Suprapubic skin (tissue), 4 donors: ENCODE measurements around the gene RPS3. TPM values are rescaled to one million over a fixed set of nuclear protein-coding genes. Genes with fewer than 3 reads are reported as not detected.
A peak's percentile ranks its signal among the peaks of the same experiment; 100 is the strongest.

Experiments
- DNase-seq, 2 donors: peaks; one replicate each; pipeline ENCODE4 v3.0.0-alpha.2; 2019; ENCODE audit warnings: low spot score in 2 of 2
- H3K27ac ChIP-seq: fragments of 200-600 bp; sonication (generic); one replicate; pipeline ENCODE4 v1.5.1; 2019
- H3K27me3 ChIP-seq: fragments of 200-600 bp; sonication (generic); one replicate; pipeline ENCODE4 v1.5.1; 2019
- H3K36me3 ChIP-seq: fragments of 200-600 bp; sonication (generic); one replicate; pipeline ENCODE4 v1.5.1; 2019
- H3K4me1 ChIP-seq: fragments of 200-600 bp; sonication (generic); one replicate; pipeline ENCODE4 v1.5.1; 2019
- H3K4me3 ChIP-seq: fragments of 200-600 bp; sonication (generic); one replicate; pipeline ENCODE4 v1.5.1; 2019; ENCODE audit warnings: mild to moderate bottlenecking
- H3K9me3 ChIP-seq: fragments of 200-600 bp; sonication (generic); one replicate; pipeline ENCODE4 v1.5.1; 2019
- EP300 ChIP-seq: sonication (generic); formaldehyde crosslinking; IDR thresholded peaks from one replicate; pipeline ENCODE4 v1.6.1; 2017; ENCODE audit warnings: antibody characterized with exemption
- POLR2A ChIP-seq, 2 donors: fragments of 450-650 bp; IDR thresholded peaks; one replicate each; pipeline ENCODE4 v1.6.1; 2017; ENCODE audit warnings: antibody characterized with exemption in 2 of 2, mild to moderate bottlenecking in 2 of 2, moderate library complexity in 2 of 2
- POLR2AphosphoS5 ChIP-seq, 3 donors: sonication (generic); formaldehyde crosslinking; IDR thresholded peaks; one replicate each; pipeline ENCODE4 v1.6.1; 2017; ENCODE audit warnings: antibody characterized with exemption in 3 of 3
- WGBS: methylation state at CpG from one replicate; pipeline ENCODE4 v1.1.5; 2018; 5-methylcytosine and 5-hydroxymethylcytosine counted together
- total RNA-seq, 4 donors: library from RNA; depleted of rRNA; stranded (reverse); fragments of >200 nt; gene quantifications; one replicate each; pipeline ENCODE4 v1.1.0, GENCODE V29; 2016
- TF ChIP-seq, protein P1 (sequence below), 2 donors: fragments of 200-600 bp in 1 of 2; fragments of 450-650 bp in 1 of 2; sonication (generic) in 1 of 2; IDR thresholded peaks; one replicate each; pipeline ENCODE4 v1.5.1; 2016 to 2019; ENCODE audit warnings: antibody characterized with exemption in 2 of 2, mild to moderate bottlenecking in 1 of 2, moderate library complexity in 1 of 2

The RPS3 gene
- total RNA-seq, 4 donors from 2014 or later = 851 to 2,162 (median 1,899) TPM

DNA sequence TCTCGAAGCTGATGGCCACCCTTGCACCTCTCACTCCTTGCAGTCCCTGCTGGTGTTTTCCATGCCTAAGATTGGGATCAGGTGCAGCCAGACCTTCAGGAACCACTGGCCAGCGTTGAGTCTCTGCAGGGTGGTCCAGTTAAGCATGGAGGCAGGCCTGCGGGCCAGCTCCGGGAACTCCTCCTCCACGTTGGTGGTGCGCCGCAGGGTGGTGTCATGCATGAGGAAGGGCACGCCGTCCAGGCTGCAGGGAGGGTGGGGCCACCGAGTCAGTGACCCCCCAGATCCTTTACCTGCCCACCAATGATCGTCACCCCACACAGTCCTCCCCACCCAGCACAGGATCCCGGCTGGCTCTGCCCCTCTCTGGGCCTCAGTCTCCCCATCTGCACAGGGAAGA lies 43.7 kb downstream of the RPS3 start:
- WGBS = 76% methylated on average over 6 of the region's 12 CpGs
- Histone ChIP-seq H3K4me3 (no peak overlapping the region), H3K4me1 (peaks cover 5% of the 10 kb centered on the region), H3K27me3 (no peaks in the 10 kb centered on the region), H3K9me3 (no peaks in the 10 kb centered on the region), H3K27ac (no peak overlapping the region), H3K36me3 (no peaks in the 10 kb centered on the region)
- no peak for DNase-seq
- TF ChIP-seq, protein P1, sequence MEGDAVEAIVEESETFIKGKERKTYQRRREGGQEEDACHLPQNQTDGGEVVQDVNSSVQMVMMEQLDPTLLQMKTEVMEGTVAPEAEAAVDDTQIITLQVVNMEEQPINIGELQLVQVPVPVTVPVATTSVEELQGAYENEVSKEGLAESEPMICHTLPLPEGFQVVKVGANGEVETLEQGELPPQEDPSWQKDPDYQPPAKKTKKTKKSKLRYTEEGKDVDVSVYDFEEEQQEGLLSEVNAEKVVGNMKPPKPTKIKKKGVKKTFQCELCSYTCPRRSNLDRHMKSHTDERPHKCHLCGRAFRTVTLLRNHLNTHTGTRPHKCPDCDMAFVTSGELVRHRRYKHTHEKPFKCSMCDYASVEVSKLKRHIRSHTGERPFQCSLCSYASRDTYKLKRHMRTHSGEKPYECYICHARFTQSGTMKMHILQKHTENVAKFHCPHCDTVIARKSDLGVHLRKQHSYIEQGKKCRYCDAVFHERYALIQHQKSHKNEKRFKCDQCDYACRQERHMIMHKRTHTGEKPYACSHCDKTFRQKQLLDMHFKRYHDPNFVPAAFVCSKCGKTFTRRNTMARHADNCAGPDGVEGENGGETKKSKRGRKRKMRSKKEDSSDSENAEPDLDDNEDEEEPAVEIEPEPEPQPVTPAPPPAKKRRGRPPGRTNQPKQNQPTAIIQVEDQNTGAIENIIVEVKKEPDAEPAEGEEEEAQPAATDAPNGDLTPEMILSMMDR (IDR thresholded peaks at IDR 0.05) = no peak
- TF ChIP-seq EP300 (no peak), POLR2A (IDR thresholded peaks at IDR 0.05) (no peak), POLR2AphosphoS5 (IDR thresholded peaks at IDR 0.05) (no peak)

DNA sequence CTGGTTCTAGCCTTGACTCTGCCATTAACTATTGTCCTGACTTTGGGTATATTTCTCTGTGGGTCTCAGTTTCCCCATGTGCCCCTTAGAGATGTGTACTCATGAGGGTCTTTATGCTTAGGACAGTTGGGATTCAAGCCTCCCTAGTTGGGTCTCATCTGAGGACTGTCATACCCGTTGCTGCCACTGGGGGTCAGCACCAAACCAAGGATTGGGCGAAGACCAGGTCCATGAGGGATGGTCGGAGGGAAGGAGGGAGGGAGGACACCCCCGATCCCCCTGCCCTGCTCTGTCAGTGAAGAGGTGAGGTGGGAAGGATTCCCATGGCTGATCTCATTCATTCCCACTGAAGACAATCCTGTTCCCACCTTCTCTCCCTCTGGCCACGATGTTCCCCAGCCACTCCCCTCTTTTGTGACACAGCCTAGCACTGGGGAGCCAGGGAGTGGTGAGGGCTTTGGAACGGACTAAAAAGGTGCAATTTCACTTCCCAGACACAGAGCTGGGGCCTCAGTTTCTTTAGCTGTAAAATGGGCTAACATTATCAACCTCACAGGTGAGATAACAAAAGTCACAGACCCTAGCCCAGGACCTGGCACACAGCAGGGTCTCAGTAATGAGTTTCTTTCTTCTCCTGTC lies 46.1 kb downstream of the RPS3 start:
- TF ChIP-seq POLR2A (IDR thresholded peaks at IDR 0.05) (no peak), POLR2AphosphoS5 (IDR thresholded peaks at IDR 0.05) (no peak), EP300 (no peak)
- TF ChIP-seq, protein P1 (IDR thresholded peaks at IDR 0.05) = peak; percentile 91 to 95
- 6% methylated on average over 5 of the region's 6 CpGs for WGBS
- peaks cover 8% of the 10 kb centered on the region for H3K4me1 ChIP-seq
- H3K27ac ChIP-seq = no peak overlapping the region
- no peak overlapping the region for H3K4me3 ChIP-seq
- H3K27me3 ChIP-seq = no peaks in the 10 kb centered on the region
- peak in 1 of 2 donors; percentile 80 for DNase-seq
- no peaks in the 10 kb centered on the region for H3K9me3 ChIP-seq
- no peaks in the 10 kb centered on the region for H3K36me3 ChIP-seq

DNA sequence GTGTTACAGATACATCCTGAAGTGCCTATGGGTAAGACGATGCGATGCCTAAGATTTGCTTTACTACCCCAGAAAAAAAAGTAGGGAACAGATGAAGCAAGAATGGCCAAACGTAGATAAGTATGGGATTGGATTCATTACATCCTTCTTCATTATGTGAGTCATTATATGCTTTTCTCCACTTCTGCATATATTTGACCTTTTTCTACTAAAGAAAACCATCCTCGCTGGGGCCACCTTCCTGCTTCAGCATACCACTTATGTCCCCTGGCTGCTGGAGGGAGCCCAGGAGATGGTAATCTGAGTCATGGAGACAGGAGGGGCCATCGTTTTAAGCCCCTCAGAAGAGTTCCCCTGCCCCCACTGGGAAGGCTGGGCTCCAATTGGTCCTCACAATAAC lies 48.1 kb downstream of the RPS3 start:
- Histone ChIP-seq H3K27me3 (peaks cover 5% of the 10 kb centered on the region), H3K4me1 (peaks cover 3% of the 10 kb centered on the region), H3K27ac (no peak overlapping the region), H3K4me3 (no peak overlapping the region), H3K36me3 (no peaks in the 10 kb centered on the region), H3K9me3 (no peaks in the 10 kb centered on the region)
- WGBS = 82% methylated on average over 5 of the region's 5 CpGs
- TF ChIP-seq POLR2AphosphoS5 (IDR thresholded peaks at IDR 0.05) (no peak), POLR2A (IDR thresholded peaks at IDR 0.05) (no peak), EP300 (no peak)
- TF ChIP-seq, protein P1 (IDR thresholded peaks at IDR 0.05) = no peak
- no peak for DNase-seq

DNA sequence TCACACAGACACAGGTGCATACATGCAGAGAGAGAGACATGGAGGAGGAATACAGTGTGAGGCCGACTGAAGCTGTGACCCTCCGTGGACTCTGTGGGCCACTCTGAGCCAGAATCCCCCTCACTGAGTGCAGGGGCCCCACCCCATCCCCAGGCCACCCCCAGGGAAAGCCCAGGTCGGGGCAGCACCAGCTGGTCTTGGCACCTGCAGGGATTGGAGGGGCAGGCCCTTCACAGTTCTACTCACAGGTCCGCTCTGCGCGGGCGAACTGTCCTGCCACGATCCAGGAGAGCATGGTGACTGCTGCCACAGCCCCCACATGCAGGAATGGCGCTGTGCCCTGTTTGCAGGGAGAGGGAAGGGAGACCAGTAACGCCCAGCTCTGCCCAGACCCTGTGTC lies 50.0 kb downstream of the RPS3 start:
- Histone ChIP-seq H3K36me3 (no peaks in the 10 kb centered on the region), H3K9me3 (no peaks in the 10 kb centered on the region), H3K4me1 (peaks cover 3% of the 10 kb centered on the region), H3K27me3 (peaks cover 5% of the 10 kb centered on the region), H3K27ac (no peak overlapping the region), H3K4me3 (no peak overlapping the region)
- 60% methylated on average over 1 of the region's 10 CpGs for WGBS
- no peak for TF ChIP-seq EP300
- TF ChIP-seq POLR2AphosphoS5 (IDR thresholded peaks at IDR 0.05) = no peak
- no peak for TF ChIP-seq POLR2A (IDR thresholded peaks at IDR 0.05)
- TF ChIP-seq, protein P1 (IDR thresholded peaks at IDR 0.05) = no peak
- no peak for DNase-seq

DNA sequence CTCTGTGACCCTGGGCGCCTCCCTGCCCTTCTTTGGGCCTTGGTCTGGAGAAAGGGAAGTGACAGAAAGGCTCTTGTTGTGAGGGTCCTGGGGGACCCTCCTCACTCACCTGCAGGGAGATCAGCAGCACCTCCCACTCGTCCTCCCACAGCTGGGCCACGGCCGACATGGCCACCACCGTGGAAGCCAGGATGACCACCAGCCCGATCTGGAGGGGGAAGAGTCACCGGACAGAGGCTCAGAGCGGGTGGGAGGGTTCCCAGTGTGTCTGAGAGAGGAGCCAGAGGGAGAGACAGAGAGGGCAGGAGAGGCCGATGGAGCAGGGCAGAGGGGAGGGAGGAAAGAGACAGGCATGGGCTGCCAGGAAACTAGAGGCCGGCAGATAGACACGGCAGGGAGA lies 50.5 kb downstream of the RPS3 start:
- no peaks in the 10 kb centered on the region for H3K36me3 ChIP-seq
- no peak for DNase-seq
- TF ChIP-seq, protein P1 (IDR thresholded peaks at IDR 0.05) = no peak
- TF ChIP-seq POLR2AphosphoS5 (IDR thresholded peaks at IDR 0.05) (no peak), POLR2A (IDR thresholded peaks at IDR 0.05) (no peak), EP300 (no peak)
- no peak overlapping the region for H3K27ac ChIP-seq
- peaks cover 5% of the 10 kb centered on the region for H3K27me3 ChIP-seq
- no peak overlapping the region for H3K4me3 ChIP-seq
- no peaks in the 10 kb centered on the region for H3K9me3 ChIP-seq
- H3K4me1 ChIP-seq = peaks cover 3% of the 10 kb centered on the region
- 84% methylated on average over 9 of the region's 11 CpGs for WGBS
